GM12878 (cell line): ENCODE results near the gene DCP1B. TPM values are rescaled to one million over a fixed set of nuclear protein-coding genes. Genes with fewer than 3 reads are reported as not detected.

ENCODE experiments used
- CUX1 ChIP-seq: IDR thresholded peaks from 2 replicates; pipeline ENCODE4 v1.6.1; 2012; ENCODE audit warnings: improper control_type of control experiment, low read depth, low read length; ENCODE audit not compliant: insufficient replicate concordance
- HDAC2 ChIP-seq: fragments of 200-600 bp; sonication (generic); IDR thresholded peaks from 2 replicates; pipeline ENCODE4 v1.6.1; 2017
- HDAC6 ChIP-seq: fragments of 200-600 bp; sonication (generic); IDR thresholded peaks from one replicate; pipeline ENCODE4 v1.8.0; 2017; ENCODE audit warnings: antibody characterized with exemption; ENCODE audit not compliant: unreplicated experiment
- HDGF ChIP-seq: fragments of 450-650 bp; IDR thresholded peaks from 2 replicates; pipeline ENCODE4 v1.6.1; 2016; ENCODE audit warnings: antibody characterized with exemption
- IKZF1 ChIP-seq: fragments of 450-650 bp; conservative IDR thresholded peaks from 2 replicates; pipeline ENCODE4 v1.6.1; 2017; ENCODE audit warnings: antibody characterized with exemption, mild to moderate bottlenecking
- KLF5 ChIP-seq: fragments of 450-650 bp; IDR thresholded peaks from 2 replicates; pipeline ENCODE4 v1.6.1; 2014; ENCODE audit warnings: mild to moderate bottlenecking; ENCODE audit not compliant: partially characterized antibody
- NRF1 ChIP-seq: conservative IDR thresholded peaks from 2 replicates; pipeline ENCODE4 v1.6.1; 2011; ENCODE audit warnings: mild to moderate bottlenecking, low read depth, low read length, improper control_type of control experiment
- polyA plus RNA-seq, 11 experiments: library from polyadenylated mRNA; depleted of rRNA in 4 of 11; unstranded in 6 of 11; stranded (reverse) in 5 of 11; fragments of >200 nt; fragmentation: Nextera tagmentation in 4 of 11; fragmentation: Illumina TruSeq in 1 of 11; extraction: Ambion mirVana in 4 of 11; extraction: Trizol in 1 of 11; gene quantifications; 1 replicate in 1 of 11; 2 replicates in 10 of 11; pipeline versions ENCODE4 v1.2.1 to v1.2.3, GENCODE V29; 2011 to 2016; ENCODE audit warnings: inconsistent platforms in 2 of 11, missing spikeins in 2 of 11, low read depth in 1 of 11
- total RNA-seq, 4 experiments: library from RNA; depleted of rRNA in 3 of 4; stranded (reverse); fragments of >200 nt in 3 of 4; fragmentation: Illumina TruSeq in 1 of 4; extraction: Trizol in 1 of 4; gene quantifications; 2 replicates each; pipeline versions ENCODE4 v1.2.1 to v1.2.3, GENCODE V29; 2013 to 2021
- TF ChIP-seq, protein P1 (sequence below), 3 experiments: IDR thresholded peaks in 2 of 3; conservative IDR thresholded peaks in 1 of 3; 2 replicates each; pipeline ENCODE4 v1.5.1; 2011; ENCODE audit warnings: low read depth in 3 of 3, low read length in 3 of 3, mild to moderate bottlenecking in 3 of 3, control low read depth in 2 of 3, moderate library complexity in 2 of 3, inconsistent platforms in 1 of 3, mixed read lengths in 1 of 3; ENCODE audit not compliant: control insufficient read depth in 2 of 3, insufficient read depth in 1 of 3; ENCODE audit errors: extremely low read depth in 1 of 3

The DCP1B gene
- total and polyA plus RNA-seq, 10 of the 15 experiments (the other 5 are each of a cell fraction or from before 2014, with no cell fraction given): 1.3 to 23.4 (median 15.3) TPM

DNA sequence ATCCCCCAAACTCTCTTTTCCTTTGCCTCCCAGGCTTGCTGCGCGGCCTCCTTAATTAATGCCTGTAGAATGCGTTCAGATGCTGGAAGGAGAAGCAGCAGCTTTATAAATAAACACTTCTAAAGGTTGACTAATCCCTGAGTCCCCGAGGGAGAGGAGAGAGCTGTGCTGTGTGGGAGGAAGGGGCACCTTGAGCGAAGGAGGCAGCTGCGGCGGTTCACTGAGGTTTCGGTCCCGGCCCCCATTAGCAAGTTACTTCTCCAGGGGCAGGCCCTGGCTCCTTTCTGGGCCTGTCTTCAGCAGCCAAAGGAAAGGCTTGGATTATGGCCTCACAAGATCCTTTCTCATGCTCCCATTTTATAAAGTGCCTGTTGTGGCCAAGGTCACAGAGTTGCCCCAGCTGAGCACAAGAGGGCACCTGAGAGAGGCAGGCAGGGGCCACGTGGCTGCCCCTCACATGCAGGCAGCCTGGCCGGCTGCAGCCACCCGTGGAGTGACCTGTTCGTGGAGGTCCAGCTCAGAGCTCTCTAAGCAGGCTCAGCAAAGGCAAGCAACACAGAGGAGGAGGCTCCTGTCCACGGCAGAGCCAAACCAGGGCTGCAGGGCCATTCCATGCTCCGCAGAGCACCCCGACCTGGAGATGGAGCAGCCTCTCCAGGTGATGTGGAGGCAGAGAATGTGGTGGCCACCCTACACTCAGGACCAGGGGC lies 70.8 kb downstream of the DCP1B start (continued):
- TF ChIP-seq, protein P1, sequence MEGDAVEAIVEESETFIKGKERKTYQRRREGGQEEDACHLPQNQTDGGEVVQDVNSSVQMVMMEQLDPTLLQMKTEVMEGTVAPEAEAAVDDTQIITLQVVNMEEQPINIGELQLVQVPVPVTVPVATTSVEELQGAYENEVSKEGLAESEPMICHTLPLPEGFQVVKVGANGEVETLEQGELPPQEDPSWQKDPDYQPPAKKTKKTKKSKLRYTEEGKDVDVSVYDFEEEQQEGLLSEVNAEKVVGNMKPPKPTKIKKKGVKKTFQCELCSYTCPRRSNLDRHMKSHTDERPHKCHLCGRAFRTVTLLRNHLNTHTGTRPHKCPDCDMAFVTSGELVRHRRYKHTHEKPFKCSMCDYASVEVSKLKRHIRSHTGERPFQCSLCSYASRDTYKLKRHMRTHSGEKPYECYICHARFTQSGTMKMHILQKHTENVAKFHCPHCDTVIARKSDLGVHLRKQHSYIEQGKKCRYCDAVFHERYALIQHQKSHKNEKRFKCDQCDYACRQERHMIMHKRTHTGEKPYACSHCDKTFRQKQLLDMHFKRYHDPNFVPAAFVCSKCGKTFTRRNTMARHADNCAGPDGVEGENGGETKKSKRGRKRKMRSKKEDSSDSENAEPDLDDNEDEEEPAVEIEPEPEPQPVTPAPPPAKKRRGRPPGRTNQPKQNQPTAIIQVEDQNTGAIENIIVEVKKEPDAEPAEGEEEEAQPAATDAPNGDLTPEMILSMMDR (IDR thresholded peaks at IDR 0.05 in 2 of 3, conservative IDR thresholded peaks at IDR 0.05 in 1 of 3; ENCODE audit: control insufficient read depth in 2 of 3, extremely low read depth in 1 of 3, insufficient read depth in 1 of 3, low read depth in 3 of 3, low read length in 3 of 3): 0 out of 6 replicates have a peak, but pooled peaks of 2 of the 3 experiments have one; percentile 1 to 5
- no peak for TF ChIP-seq HDAC2
- no peak for TF ChIP-seq CUX1
- no peak for TF ChIP-seq KLF5
- no peak for TF ChIP-seq NRF1
- TF ChIP-seq HDGF: 0 out of 2 replicates have a peak, but pooled peaks have one; percentile 39
- TF ChIP-seq HDAC6: no peak
- peak; percentile 73 for TF ChIP-seq IKZF1
